SK-N-SH (cell line): Measurements from ENCODE around the gene NCOR2. TPM values are rescaled to one million over a fixed set of nuclear protein-coding genes. Genes with fewer than 3 reads are reported as not detected.
A peak's percentile ranks its signal among the peaks of the same experiment; 100 is the strongest.

Experiments
- CTCF ChIA-PET: fragments of 300-600, 350-600 bp; formaldehyde crosslinking; extraction: SDS; loops from one replicate; lab custom pipeline; 2021; lab: Yijun Ruan, JAX
- POLR2A ChIA-PET: fragments of 350-600 bp; sonication (Branson Sonifier 250); formaldehyde crosslinking; extraction: SDS; loops from one replicate; lab custom pipeline; 2020; ENCODE audit warnings: antibody characterized with exemption, inconsistent platforms; lab: Yijun Ruan, JAX
- DNase-seq: peaks from one replicate; pipeline ENCODE4 v3.0.0; 2012
- H2AFZ ChIP-seq: fragments of 200-600 bp; sonication (generic); 2 replicates; pipeline ENCODE4 v1.8.1; 2016; ENCODE audit warnings: antibody characterized with exemption, mild to moderate bottlenecking, low read depth
- H3F3A ChIP-seq: fragments of 200-600 bp; sonication (generic); replicated peaks from 2 replicates; pipeline ENCODE3; 2016; ENCODE audit warnings: antibody characterized with exemption, mild to moderate bottlenecking; ENCODE audit not compliant: insufficient read depth
- H3K27ac ChIP-seq, 2 experiments: fragments of 200-500 bp in 1 of 2; fragments of 200-600 bp in 1 of 2; sonication (Bioruptor generic) in 1 of 2; sonication (generic), shearing (Covaris generic) in 1 of 2; 2 replicates each; pipeline versions ENCODE4 v1.5.1 to v1.6.1; 2014 to 2016; ENCODE audit warnings: low read depth in 2 of 2, inconsistent platforms in 1 of 2, low read length in 1 of 2, mild to moderate bottlenecking in 1 of 2, mixed read lengths in 1 of 2
- H3K27me3 ChIP-seq: fragments of 200-600 bp; sonication (generic), shearing (Covaris generic); 2 replicates; pipeline ENCODE4 v1.6.1; 2016; ENCODE audit warnings: mixed run types; ENCODE audit not compliant: insufficient read depth
- H3K36me3 ChIP-seq, 2 experiments: fragments of 200-500 bp in 1 of 2; fragments of 200-600 bp in 1 of 2; sonication (Bioruptor generic) in 1 of 2; sonication (generic) in 1 of 2; replicated peaks in 1 of 2; 2 replicates each; pipeline versions ENCODE3 to v1.5.1; 2014 to 2016; ENCODE audit warnings: low read length in 1 of 2, mild to moderate bottlenecking in 1 of 2; ENCODE audit not compliant: insufficient read depth in 2 of 2, control insufficient read depth in 1 of 2
- H3K4me1 ChIP-seq, 2 experiments: fragments of 200-500 bp in 1 of 2; fragments of 200-600 bp in 1 of 2; sonication (Bioruptor generic) in 1 of 2; sonication (generic), shearing (Covaris generic) in 1 of 2; 2 replicates each; pipeline versions ENCODE4 v1.5.1 to v1.6.1; 2014 to 2016; ENCODE audit warnings: low read depth in 1 of 2, low read length in 1 of 2, mixed run types in 1 of 2; ENCODE audit not compliant: insufficient read depth in 2 of 2, control insufficient read depth in 1 of 2
- H3K4me2 ChIP-seq: fragments of 200-600 bp; sonication (generic), shearing (Covaris generic); 2 replicates; pipeline ENCODE4 v1.6.1; 2017; ENCODE audit warnings: mixed run types
- H3K4me3 ChIP-seq, 2 experiments: fragments of 200-500 bp in 1 of 2; fragments of 200-600 bp in 1 of 2; sonication (Bioruptor generic) in 1 of 2; sonication (generic), shearing (Covaris generic) in 1 of 2; 2 replicates each; pipeline versions ENCODE4 v1.5.1 to v1.8.1; 2014 to 2016; ENCODE audit warnings: low read depth in 2 of 2, inconsistent platforms in 1 of 2, low read length in 1 of 2, mild to moderate bottlenecking in 1 of 2, mixed read lengths in 1 of 2, moderate library complexity in 1 of 2
- H3K79me2 ChIP-seq: fragments of 200-600 bp; sonication (generic); 2 replicates; pipeline ENCODE4 v1.8.1; 2017; ENCODE audit warnings: mild to moderate bottlenecking; ENCODE audit not compliant: insufficient read depth
- H3K9ac ChIP-seq: fragments of 200-600 bp; sonication (generic); 2 replicates; pipeline ENCODE4 v1.6.1; 2017; ENCODE audit warnings: mixed run types
- H3K9me2 ChIP-seq: fragments of 200-600 bp; sonication (generic); 2 replicates; pipeline ENCODE4 v1.6.1; 2017; ENCODE audit warnings: mixed run types
- H3K9me3 ChIP-seq: fragments of 200-600 bp; sonication (generic); 2 replicates; pipeline ENCODE4 v1.6.1; 2017; ENCODE audit warnings: mixed run types, mild to moderate bottlenecking, moderate library complexity
- H4K20me1 ChIP-seq: fragments of 200-600 bp; sonication (generic); 2 replicates; pipeline ENCODE4 v1.6.1; 2017; ENCODE audit warnings: mild to moderate bottlenecking, mixed run types; ENCODE audit not compliant: insufficient read depth
- CHD2 ChIP-seq: fragments of 150-350 bp; IDR thresholded peaks from 2 replicates; pipeline ENCODE4 v1.6.1; 2018; ENCODE audit warnings: low read length; ENCODE audit not compliant: partially characterized antibody
- EZH2phosphoT487 ChIP-seq: fragments of 200-600 bp; sonication (generic); IDR thresholded peaks from 2 replicates; pipeline ENCODE4 v1.6.1; 2017; ENCODE audit warnings: low read depth, mixed run types, mild to moderate bottlenecking, antibody characterized with exemption, moderate library complexity, borderline replicate concordance
- FOSL2 ChIP-seq: IDR thresholded peaks from 2 replicates; pipeline ENCODE4 v1.4.0; 2012; ENCODE audit warnings: low read depth, mild to moderate bottlenecking, moderate library complexity, borderline replicate concordance
- FOXJ3 ChIP-seq: sonication (generic); formaldehyde crosslinking; IDR thresholded peaks from 2 replicates; pipeline ENCODE4 v1.5.1; 2020; ENCODE audit warnings: mild to moderate bottlenecking, missing genetic modification reagents
- FOXM1 ChIP-seq: IDR thresholded peaks from 2 replicates; pipeline ENCODE4 v1.4.0; 2012; ENCODE audit warnings: low read depth, mild to moderate bottlenecking
- GABPA ChIP-seq: IDR thresholded peaks from 2 replicates; pipeline ENCODE4 v1.4.0; 2012; ENCODE audit warnings: low read depth, mild to moderate bottlenecking
- GATA2 ChIP-seq: sonication (generic); formaldehyde crosslinking; IDR thresholded peaks from 2 replicates; pipeline ENCODE4 v1.5.0; 2020; ENCODE audit warnings: mild to moderate bottlenecking, missing genetic modification reagents
- JUND ChIP-seq: IDR thresholded peaks from 2 replicates; pipeline ENCODE4 v1.4.0; 2012
- MEF2A ChIP-seq: IDR thresholded peaks from 2 replicates; pipeline ENCODE4 v1.4.0; 2012; ENCODE audit warnings: low read depth, borderline replicate concordance
- MXI1 ChIP-seq: IDR thresholded peaks from 2 replicates; pipeline ENCODE4 v1.6.1; 2012; ENCODE audit warnings: mild to moderate bottlenecking, low read depth, low read length, improper control_type of control experiment
- NRF1 ChIP-seq: IDR thresholded peaks from 2 replicates; pipeline ENCODE4 v1.6.1; 2012; ENCODE audit warnings: low read depth, mild to moderate bottlenecking, low read length
- POLR2AphosphoS5 ChIP-seq: IDR thresholded peaks from 2 replicates; pipeline ENCODE4 v1.6.1; 2012; ENCODE audit warnings: low read depth, low read length
- RXRA ChIP-seq: IDR thresholded peaks from 2 replicates; pipeline ENCODE4 v1.4.0; 2012; ENCODE audit warnings: low read depth, mild to moderate bottlenecking, borderline replicate concordance
- SIN3A ChIP-seq: IDR thresholded peaks from 2 replicates; pipeline ENCODE4 v1.6.1; 2012; ENCODE audit warnings: low read depth, mild to moderate bottlenecking, low read length, moderate library complexity, borderline replicate concordance
- TCF12 ChIP-seq: IDR thresholded peaks from 2 replicates; pipeline ENCODE4 v1.4.0; 2012
- YY1 ChIP-seq: IDR thresholded peaks from 2 replicates; pipeline ENCODE4 v1.4.0; 2012; ENCODE audit warnings: low read depth, mild to moderate bottlenecking
- WGBS: methylation state at CpG from one replicate; pipeline ENCODE4 v1.1.6; 2017; ENCODE audit warnings: low lambda C conversion rate; 5-methylcytosine and 5-hydroxymethylcytosine counted together
- polyA plus RNA-seq, 3 experiments: library from polyadenylated mRNA; depleted of rRNA; stranded (reverse); fragments of >200 nt; gene quantifications; 2 replicates each; pipeline ENCODE4 v1.2.3, GENCODE V29; 2012
- TF ChIP-seq, protein P1 (sequence below): IDR thresholded peaks from 2 replicates; pipeline ENCODE4 v1.4.0; 2012; ENCODE audit warnings: low read depth
- TF ChIP-seq, protein P2 (sequence below): IDR thresholded peaks from 2 replicates; pipeline ENCODE4 v1.6.1; 2012; ENCODE audit warnings: mild to moderate bottlenecking, low read depth, low read length, moderate library complexity
- TF ChIP-seq, protein P3 (sequence below): fragments of 150-350 bp; IDR thresholded peaks from 2 replicates; pipeline ENCODE4 v1.6.1; 2017; ENCODE audit warnings: antibody characterized with exemption, low read length, low read depth, borderline replicate concordance
- TF ChIP-seq, protein P4 (sequence below): IDR thresholded peaks from 2 replicates; pipeline ENCODE4 v1.4.0; 2012; ENCODE audit warnings: low read depth, borderline replicate concordance

Gene NCOR2
- polyA plus RNA-seq, 1 of the 3 experiments (the other 2 are of a cell fraction): 19.0 TPM

DNA sequence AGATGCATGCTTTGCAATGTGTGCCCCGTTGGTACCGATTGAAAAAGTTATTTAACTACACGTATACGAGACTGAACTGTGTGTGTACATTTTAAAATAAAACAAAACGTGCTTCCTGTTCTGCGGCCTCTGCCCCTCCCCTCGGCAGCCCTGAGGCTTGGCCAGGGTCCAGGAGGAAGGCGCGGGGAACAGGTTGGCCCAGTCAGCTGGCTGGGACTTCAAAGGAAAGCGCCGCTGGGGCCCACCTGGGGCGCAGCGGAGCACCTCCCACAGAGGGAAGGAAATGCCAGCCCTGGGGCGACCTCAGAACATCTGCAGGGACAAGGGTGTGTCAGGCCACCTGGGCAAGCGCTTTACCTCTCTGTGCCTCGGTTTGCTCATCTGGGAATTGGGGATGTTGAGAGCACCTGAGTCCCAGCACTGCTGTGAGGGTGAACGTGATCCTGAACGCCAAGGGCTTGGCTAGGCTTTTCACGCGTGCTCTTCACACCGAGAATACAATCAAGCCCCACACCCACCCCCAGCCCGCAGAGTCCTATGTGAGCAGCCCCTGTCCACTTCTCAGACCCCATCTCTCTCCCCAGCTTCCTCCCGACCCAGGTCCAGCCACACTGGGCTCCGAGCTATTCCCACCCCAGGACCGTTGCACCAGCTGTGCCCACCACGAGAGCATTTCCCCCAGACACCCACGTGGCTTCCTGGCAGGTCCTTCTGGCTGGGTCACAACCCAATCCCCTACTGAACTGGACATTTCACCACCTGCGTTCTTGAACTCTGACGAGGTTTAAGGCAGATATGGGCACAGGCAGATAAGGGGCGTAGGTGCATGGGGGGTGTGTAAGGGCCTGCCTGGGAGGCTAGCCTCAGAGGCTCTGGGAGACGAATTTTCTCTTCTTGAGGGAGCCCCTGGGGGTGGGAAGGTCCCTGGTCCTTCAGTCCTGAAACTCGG is 41.9 kb upstream of the NCOR2 start:
- no peak overlapping the region for H3K9ac ChIP-seq
- no peaks in the 10 kb centered on the region for H3K79me2 ChIP-seq
- ChIA-PET POLR2A (no interaction called here), CTCF (interaction anchor here (1.1 to 1.6 kb wide), 2 partner anchors 111 to 162 kb away, joined by 3 to 5 read pairs; no protein-coding TSS in a partner anchor)
- H3K36me3 ChIP-seq: no peaks in the 10 kb centered on the region
- TF ChIP-seq EZH2phosphoT487: no peak
- TF ChIP-seq, protein P1, sequence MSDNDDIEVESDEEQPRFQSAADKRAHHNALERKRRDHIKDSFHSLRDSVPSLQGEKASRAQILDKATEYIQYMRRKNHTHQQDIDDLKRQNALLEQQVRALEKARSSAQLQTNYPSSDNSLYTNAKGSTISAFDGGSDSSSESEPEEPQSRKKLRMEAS: no peak
- TF ChIP-seq, protein P2, sequence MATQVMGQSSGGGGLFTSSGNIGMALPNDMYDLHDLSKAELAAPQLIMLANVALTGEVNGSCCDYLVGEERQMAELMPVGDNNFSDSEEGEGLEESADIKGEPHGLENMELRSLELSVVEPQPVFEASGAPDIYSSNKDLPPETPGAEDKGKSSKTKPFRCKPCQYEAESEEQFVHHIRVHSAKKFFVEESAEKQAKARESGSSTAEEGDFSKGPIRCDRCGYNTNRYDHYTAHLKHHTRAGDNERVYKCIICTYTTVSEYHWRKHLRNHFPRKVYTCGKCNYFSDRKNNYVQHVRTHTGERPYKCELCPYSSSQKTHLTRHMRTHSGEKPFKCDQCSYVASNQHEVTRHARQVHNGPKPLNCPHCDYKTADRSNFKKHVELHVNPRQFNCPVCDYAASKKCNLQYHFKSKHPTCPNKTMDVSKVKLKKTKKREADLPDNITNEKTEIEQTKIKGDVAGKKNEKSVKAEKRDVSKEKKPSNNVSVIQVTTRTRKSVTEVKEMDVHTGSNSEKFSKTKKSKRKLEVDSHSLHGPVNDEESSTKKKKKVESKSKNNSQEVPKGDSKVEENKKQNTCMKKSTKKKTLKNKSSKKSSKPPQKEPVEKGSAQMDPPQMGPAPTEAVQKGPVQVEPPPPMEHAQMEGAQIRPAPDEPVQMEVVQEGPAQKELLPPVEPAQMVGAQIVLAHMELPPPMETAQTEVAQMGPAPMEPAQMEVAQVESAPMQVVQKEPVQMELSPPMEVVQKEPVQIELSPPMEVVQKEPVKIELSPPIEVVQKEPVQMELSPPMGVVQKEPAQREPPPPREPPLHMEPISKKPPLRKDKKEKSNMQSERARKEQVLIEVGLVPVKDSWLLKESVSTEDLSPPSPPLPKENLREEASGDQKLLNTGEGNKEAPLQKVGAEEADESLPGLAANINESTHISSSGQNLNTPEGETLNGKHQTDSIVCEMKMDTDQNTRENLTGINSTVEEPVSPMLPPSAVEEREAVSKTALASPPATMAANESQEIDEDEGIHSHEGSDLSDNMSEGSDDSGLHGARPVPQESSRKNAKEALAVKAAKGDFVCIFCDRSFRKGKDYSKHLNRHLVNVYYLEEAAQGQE: no peak
- no peak for TF ChIP-seq MXI1
- H3K9me2 ChIP-seq: no peaks in the 10 kb centered on the region
- DNase-seq: peak; percentile 64
- H3K4me1 ChIP-seq: peaks cover 0 to 45% of the 10 kb centered on the region in 2 experiments; a peak in 2 of 4 replicates
- H2AFZ ChIP-seq: no peak overlapping the region
- 73% methylated on average over 31 of the region's 32 CpGs for WGBS
- H3K4me3 ChIP-seq: no peak overlapping the region
- no peaks in the 10 kb centered on the region for H3K27me3 ChIP-seq
- no peak overlapping the region for H3K4me2 ChIP-seq
- peak overlapping the region in 1 of 2 experiments; percentile 44; a peak in 2 of 4 replicates for H3K27ac ChIP-seq
- H3K9me3 ChIP-seq: no peaks in the 10 kb centered on the region
- no peaks in the 10 kb centered on the region for H4K20me1 ChIP-seq
- H3F3A ChIP-seq: no peaks in the 10 kb centered on the region

DNA sequence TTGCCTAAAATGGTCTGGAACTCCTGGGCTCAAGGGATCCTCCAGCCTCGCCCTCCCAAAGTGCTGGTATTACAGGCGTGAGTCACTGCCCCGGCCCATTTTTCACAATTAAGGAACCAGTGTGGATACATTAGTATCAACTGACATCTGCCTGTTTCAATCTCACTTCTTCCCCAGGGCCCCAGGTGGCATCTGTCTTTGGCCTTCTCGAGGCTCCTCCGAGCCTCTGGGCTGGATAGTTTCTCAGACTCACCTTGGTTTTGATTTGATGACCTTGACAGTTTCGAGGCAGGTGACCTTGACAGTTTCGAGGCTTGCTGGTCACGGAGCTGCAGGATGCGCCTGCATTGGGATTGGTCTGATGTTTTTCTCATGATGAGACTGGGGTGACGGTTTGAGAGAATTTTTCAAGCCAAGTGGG is 41.0 kb upstream of the NCOR2 start:
- WGBS: 85% methylated on average over 10 of the region's 10 CpGs
- Histone ChIP-seq H2AFZ (no peak overlapping the region), H3F3A (no peaks in the 10 kb centered on the region), H3K27me3 (no peaks in the 10 kb centered on the region), H3K79me2 (no peaks in the 10 kb centered on the region), H3K4me1 (peaks cover 0 to 49% of the 10 kb centered on the region in 2 experiments; a peak in 3 of 4 replicates), H3K4me2 (no peak overlapping the region), H3K4me3 (no peak overlapping the region), H3K9me2 (no peaks in the 10 kb centered on the region), H3K9ac (no peak overlapping the region), H3K36me3 (no peaks in the 10 kb centered on the region), H3K27ac (peak overlapping the region in 1 of 2 experiments; percentile 44; a peak in 2 of 4 replicates), H4K20me1 (no peaks in the 10 kb centered on the region), H3K9me3 (no peaks in the 10 kb centered on the region)
- ChIA-PET POLR2A (no interaction called here), CTCF (no interaction called here)
- TF ChIP-seq NRF1 (no peak), GATA2 (no peak), FOXM1 (no peak), JUND (no peak), GABPA (no peak), MXI1 (no peak), SIN3A (no peak), CHD2 (no peak), YY1 (no peak), MEF2A (no peak), FOXJ3 (CRISPR knock-in tag) (no peak), TCF12 (no peak), POLR2AphosphoS5 (no peak), FOSL2 (no peak), RXRA (no peak)
- TF ChIP-seq, protein P3, sequence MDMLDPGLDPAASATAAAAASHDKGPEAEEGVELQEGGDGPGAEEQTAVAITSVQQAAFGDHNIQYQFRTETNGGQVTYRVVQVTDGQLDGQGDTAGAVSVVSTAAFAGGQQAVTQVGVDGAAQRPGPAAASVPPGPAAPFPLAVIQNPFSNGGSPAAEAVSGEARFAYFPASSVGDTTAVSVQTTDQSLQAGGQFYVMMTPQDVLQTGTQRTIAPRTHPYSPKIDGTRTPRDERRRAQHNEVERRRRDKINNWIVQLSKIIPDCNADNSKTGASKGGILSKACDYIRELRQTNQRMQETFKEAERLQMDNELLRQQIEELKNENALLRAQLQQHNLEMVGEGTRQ: no peak
- TF ChIP-seq, protein P4, sequence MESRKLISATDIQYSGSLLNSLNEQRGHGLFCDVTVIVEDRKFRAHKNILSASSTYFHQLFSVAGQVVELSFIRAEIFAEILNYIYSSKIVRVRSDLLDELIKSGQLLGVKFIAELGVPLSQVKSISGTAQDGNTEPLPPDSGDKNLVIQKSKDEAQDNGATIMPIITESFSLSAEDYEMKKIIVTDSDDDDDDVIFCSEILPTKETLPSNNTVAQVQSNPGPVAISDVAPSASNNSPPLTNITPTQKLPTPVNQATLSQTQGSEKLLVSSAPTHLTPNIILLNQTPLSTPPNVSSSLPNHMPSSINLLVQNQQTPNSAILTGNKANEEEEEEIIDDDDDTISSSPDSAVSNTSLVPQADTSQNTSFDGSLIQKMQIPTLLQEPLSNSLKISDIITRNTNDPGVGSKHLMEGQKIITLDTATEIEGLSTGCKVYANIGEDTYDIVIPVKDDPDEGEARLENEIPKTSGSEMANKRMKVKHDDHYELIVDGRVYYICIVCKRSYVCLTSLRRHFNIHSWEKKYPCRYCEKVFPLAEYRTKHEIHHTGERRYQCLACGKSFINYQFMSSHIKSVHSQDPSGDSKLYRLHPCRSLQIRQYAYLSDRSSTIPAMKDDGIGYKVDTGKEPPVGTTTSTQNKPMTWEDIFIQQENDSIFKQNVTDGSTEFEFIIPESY: no peak
- no peak for DNase-seq
